Mononuclear cell (primary cell): Measurements from ENCODE around the gene RNU4-1. TPM values are rescaled to one million over a fixed set of nuclear protein-coding genes. Genes with fewer than 3 reads are reported as not detected.
"Not testable (repeated sequence)": the region's sequence is repeated elsewhere in the genome, so short reads cannot be mapped to it uniquely, and the experiment has no call there.

ENCODE experiments used
- H3K27me3 ChIP-seq: 2 replicates; pipeline ENCODE4 v1.6.0; 2011; ENCODE audit warnings: low read length, control low read depth; ENCODE audit not compliant: insufficient read depth
- H3K4me1 ChIP-seq: 2 replicates; pipeline ENCODE4 v1.5.1; 2011; ENCODE audit warnings: mild to moderate bottlenecking, low read length, control low read depth; ENCODE audit not compliant: insufficient read depth
- H3K4me3 ChIP-seq: 2 replicates; pipeline ENCODE4 v1.5.1; 2011; ENCODE audit warnings: mild to moderate bottlenecking, low read length, moderate library complexity
- H3K9me3 ChIP-seq: 2 replicates; pipeline ENCODE4 v1.5.1; 2011; ENCODE audit warnings: low read depth, mild to moderate bottlenecking, control low read depth, low read length
- total RNA-seq: library from RNA; depleted of rRNA; stranded (reverse); fragments of >200 nt; gene quantifications from one replicate; pipeline ENCODE4 v1.2.3, GENCODE V29; 2012

RNU4-1 gene
- total RNA-seq, 1 donor, result under 0.01 TPM

- not testable (repeated sequence) for H3K9me3 ChIP-seq, H3K27me3 ChIP-seq
- Histone ChIP-seq H3K4me3 (peak overlapping the region; percentile 5), H3K4me1 (peaks cover 100% of the 10 kb centered on the region)
Observed at GRCh38 chr12:120253313-120253712, 39.7 kb downstream of the RNU4-1 start.

GRCh38 chr12:120252071-120252906 lies 40.7 kb downstream of the RNU4-1 start:
- Histone ChIP-seq H3K27me3 (no peaks in the 10 kb centered on the region), H3K4me3 (no peak overlapping the region), H3K9me3 (no peaks in the 10 kb centered on the region), H3K4me1 (peaks cover 100% of the 10 kb centered on the region)

- H3K9me3 ChIP-seq, H3K4me3 ChIP-seq, H3K27me3 ChIP-seq: not testable (repeated sequence)
- peaks cover 100% of the 10 kb centered on the region for H3K4me1 ChIP-seq
Observed at GRCh38 chr12:120251364-120252070, 41.5 kb downstream of the RNU4-1 start.

GRCh38 chr12:120249875-120250795 lies 42.9 kb downstream of the RNU4-1 start:
- H3K27me3 ChIP-seq, result no peaks in the 10 kb centered on the region
- peaks cover 96% of the 10 kb centered on the region for H3K4me1 ChIP-seq
- no peaks in the 10 kb centered on the region for H3K9me3 ChIP-seq
- H3K4me3 ChIP-seq, result no peak overlapping the region

GRCh38 chr12:120249266-120249874 lies 43.7 kb downstream of the RNU4-1 start:
- no peaks in the 10 kb centered on the region for H3K9me3 ChIP-seq
- H3K4me1 ChIP-seq, result peaks cover 94% of the 10 kb centered on the region
- H3K4me3 ChIP-seq, result no peak overlapping the region
- H3K27me3 ChIP-seq, result no peaks in the 10 kb centered on the region

- peaks cover 88% of the 10 kb centered on the region for H3K4me1 ChIP-seq
- no peak overlapping the region for H3K4me3 ChIP-seq
- H3K27me3 ChIP-seq, result no peaks in the 10 kb centered on the region
- H3K9me3 ChIP-seq, result no peaks in the 10 kb centered on the region
Observed at GRCh38 chr12:120247621-120248030, 45.4 kb downstream of the RNU4-1 start.

GRCh38 chr12:120247183-120247582 lies 45.9 kb downstream of the RNU4-1 start:
- Histone ChIP-seq H3K4me1 (peaks cover 88% of the 10 kb centered on the region), H3K4me3 (no peak overlapping the region), H3K27me3 (no peaks in the 10 kb centered on the region)

GRCh38 chr12:120246705-120247104 lies 46.3 kb downstream of the RNU4-1 start:
- H3K4me3 ChIP-seq, H3K27me3 ChIP-seq, H3K9me3 ChIP-seq: not testable (repeated sequence)
- peaks cover 88% of the 10 kb centered on the region for H3K4me1 ChIP-seq

More at GRCh38 chr12:120247183-120247582, 45.9 kb downstream of the RNU4-1 start:
- no peaks in the 10 kb centered on the region for H3K9me3 ChIP-seq

Other genes with a start within 250 kb of the RNU4-1 start
- gene RAB35, start 176.5 kb downstream of the RNU4-1 start, total RNA-seq, result 17.2 TPM
- 159 TPM for gene GCN1, start 98.5 kb downstream of the RNU4-1 start, total RNA-seq
- gene RPLP0, start 92.1 kb downstream of the RNU4-1 start, total RNA-seq, result 2,452 TPM
- 80.8 TPM for gene PXN, start 27.5 kb downstream of the RNU4-1 start, total RNA-seq
- gene RNU4-2, start 1.3 kb downstream of the RNU4-1 start, total RNA-seq, result under 0.01 TPM
- gene SIRT4, start 9.1 kb upstream of the RNU4-1 start, total RNA-seq, result 0.10 TPM
- 0.31 TPM for gene PLA2G1B, start 34.5 kb upstream of the RNU4-1 start, total RNA-seq
- not detected for gene MSI1, start 75.9 kb upstream of the RNU4-1 start, total RNA-seq
- 138 TPM for gene COX6A1, start 144.9 kb upstream of the RNU4-1 start, total RNA-seq
- 25.6 TPM for gene TRIAP1, start 153.1 kb upstream of the RNU4-1 start, total RNA-seq
- 11.0 TPM for gene GATC, start 153.2 kb upstream of the RNU4-1 start, total RNA-seq
- gene SRSF9, start 176.5 kb upstream of the RNU4-1 start, total RNA-seq, result 84.7 TPM
- gene DYNLL1, start 202.9 kb upstream of the RNU4-1 start, total RNA-seq, result 34.0 TPM
- gene COQ5, start 235.9 kb upstream of the RNU4-1 start, total RNA-seq, result 4.5 TPM
- 218 TPM for gene RNF10, start 241.1 kb upstream of the RNU4-1 start, total RNA-seq